Esophagus squamous epithelium (tissue), 4 donors: ENCODE data around the gene GPER1.

Experiments used
- CTCF ChIP-seq, 6 experiments: fragments of 450-650 bp in 4 of 6; fragments of 200-600 bp in 2 of 6; sonication (generic) in 2 of 6; IDR thresholded peaks; one replicate each; pipeline ENCODE4 v1.5.1; 2016 to 2019; ENCODE audit warnings: antibody characterized with exemption in 6 of 6, mild to moderate bottlenecking in 4 of 6, moderate library complexity in 4 of 6
- POLR2A ChIP-seq, 4 donors: fragments of 450-650 bp; IDR thresholded peaks; one replicate each; pipeline ENCODE4 v1.6.1; 2017; ENCODE audit warnings: antibody characterized with exemption in 4 of 4, mild to moderate bottlenecking in 4 of 4, moderate library complexity in 3 of 4

- TF ChIP-seq CTCF (IDR thresholded peaks at IDR 0.05) (no peak), POLR2A (IDR thresholded peaks at IDR 0.05) (no peak)
Measured at GRCh38 chr7:1040790-1041189, 47.1 kb upstream of the GPER1 start.
